Naive thymus-derived CD4-positive, alpha-beta T cell (primary cell): ENCODE measurements around the gene COL1A1. TPM values are rescaled to one million over a fixed set of nuclear protein-coding genes. Genes with fewer than 3 reads are reported as not detected.

ENCODE experiments used
- ATAC-seq: fragments of 150-1000 bp; cut with Tn5 transposase; 2 replicates; pipeline ENCODE4 v1.10.0; 2021; ENCODE audit warnings: mild to moderate bottlenecking, moderate library complexity
- CTCF ChIA-PET: fragments of 350-600 bp; sonication (Branson Sonifier 250); formaldehyde crosslinking; loops from one replicate; lab custom pipeline; 2021; ENCODE audit warnings: antibody characterized with exemption; lab: Charles Lee
- POLR2A ChIA-PET: fragments of 350-600 bp; sonication (Branson Sonifier 250); formaldehyde crosslinking; loops from one replicate; lab custom pipeline; 2021; ENCODE audit warnings: antibody characterized with exemption, inconsistent platforms; lab: Charles Lee
- DNase-seq, 9 donors: peaks; one replicate each; pipeline versions ENCODE4 v3.0.0 to v3.0.0-alpha.2; 2020 to 2022; ENCODE audit warnings: mixed read lengths in 1 of 9
- H3K27ac ChIP-seq: one replicate; pipeline ENCODE4 v1.7.0; 2013; ENCODE audit warnings: mild to moderate bottlenecking, low read depth, low read length, moderate library complexity
- H3K27me3 ChIP-seq, 2 donors: one replicate each; pipeline ENCODE4 v1.7.0; 2013; ENCODE audit warnings: low read length in 2 of 2, mild to moderate bottlenecking in 2 of 2, moderate library complexity in 2 of 2; ENCODE audit not compliant: control insufficient read depth in 2 of 2, insufficient read depth in 2 of 2
- H3K36me3 ChIP-seq, 3 experiments: 1 replicate in 2 of 3; 2 replicates in 1 of 3; pipeline ENCODE4 v1.7.0; 2013; ENCODE audit warnings: low read length in 3 of 3, mild to moderate bottlenecking in 3 of 3, moderate library complexity in 1 of 3; ENCODE audit not compliant: insufficient read depth in 3 of 3, control insufficient read depth in 2 of 3
- H3K4me1 ChIP-seq, 2 donors: one replicate each; pipeline ENCODE4 v1.7.0; 2013; ENCODE audit warnings: low read length in 2 of 2, mild to moderate bottlenecking in 2 of 2, moderate library complexity in 1 of 2; ENCODE audit not compliant: control insufficient read depth in 2 of 2, insufficient read depth in 2 of 2
- H3K4me3 ChIP-seq: 2 replicates; pipeline ENCODE4 v1.7.0; 2013; ENCODE audit warnings: mild to moderate bottlenecking, low read length
- H3K9me3 ChIP-seq, 3 experiments: 1 replicate in 2 of 3; 2 replicates in 1 of 3; pipeline ENCODE4 v1.7.0; 2013; ENCODE audit warnings: low read length in 3 of 3; ENCODE audit not compliant: control insufficient read depth in 2 of 3
- H3K27ac Mint-ChIP-seq, 9 donors: one replicate each; pipeline ENCODE4 v1.8.0; 2020 to 2022; ENCODE audit warnings: mixed read lengths in 9 of 9, mild to moderate bottlenecking in 8 of 9, moderate library complexity in 5 of 9, inconsistent platforms in 2 of 9
- H3K27me3 Mint-ChIP-seq, 5 donors: one replicate each; pipeline ENCODE4 v1.8.0; 2021 to 2022; ENCODE audit warnings: mixed read lengths in 5 of 5, mild to moderate bottlenecking in 1 of 5
- H3K36me3 Mint-ChIP-seq, 5 donors: one replicate each; pipeline ENCODE4 v1.8.0; 2020 to 2022; ENCODE audit warnings: mixed read lengths in 5 of 5, mild to moderate bottlenecking in 3 of 5, inconsistent platforms in 1 of 5
- H3K4me1 Mint-ChIP-seq, 7 donors: one replicate each; pipeline ENCODE4 v1.8.0; 2020 to 2022; ENCODE audit warnings: mixed read lengths in 7 of 7, mild to moderate bottlenecking in 3 of 7, inconsistent platforms in 1 of 7
- H3K4me3 Mint-ChIP-seq, 10 donors: one replicate each; pipeline ENCODE4 v1.8.0; 2020 to 2022; ENCODE audit warnings: mild to moderate bottlenecking in 10 of 10, mixed read lengths in 10 of 10, moderate library complexity in 6 of 10, inconsistent platforms in 2 of 10
- H3K9me3 Mint-ChIP-seq, 11 donors: one replicate each; pipeline ENCODE4 v1.8.0; 2020 to 2022; ENCODE audit warnings: mixed read lengths in 11 of 11, mild to moderate bottlenecking in 4 of 11, inconsistent platforms in 1 of 11, moderate library complexity in 1 of 11
- intact Hi-C, 2 donors: fragments of 100-400 bp; cut with micrococcal nuclease; formaldehyde crosslinking; loops; one replicate each; pipeline ENCODE4 v1.15.1; 2023
- polyA plus RNA-seq, 2 donors: library from polyadenylated mRNA; unstranded; fragments of 300-500 nt; fragmentation: Illumina TruSeq; gene quantifications; one replicate each; pipeline ENCODE4 v1.2.3, GENCODE V29; 2021
- total RNA-seq, 6 experiments: library from RNA in 5 of 6; stranded (reverse) in 5 of 6; gene quantifications; 1 replicate in 5 of 6; 2 replicates in 1 of 6; pipeline ENCODE4 v1.2.3 and lab custom pipeline; 2021 to 2026

COL1A1 gene
- total and polyA plus RNA-seq, 7 experiments from 2014 or later: 0.36 to 12.6 (median 1.2) TPM; not detected in 2

DNA sequence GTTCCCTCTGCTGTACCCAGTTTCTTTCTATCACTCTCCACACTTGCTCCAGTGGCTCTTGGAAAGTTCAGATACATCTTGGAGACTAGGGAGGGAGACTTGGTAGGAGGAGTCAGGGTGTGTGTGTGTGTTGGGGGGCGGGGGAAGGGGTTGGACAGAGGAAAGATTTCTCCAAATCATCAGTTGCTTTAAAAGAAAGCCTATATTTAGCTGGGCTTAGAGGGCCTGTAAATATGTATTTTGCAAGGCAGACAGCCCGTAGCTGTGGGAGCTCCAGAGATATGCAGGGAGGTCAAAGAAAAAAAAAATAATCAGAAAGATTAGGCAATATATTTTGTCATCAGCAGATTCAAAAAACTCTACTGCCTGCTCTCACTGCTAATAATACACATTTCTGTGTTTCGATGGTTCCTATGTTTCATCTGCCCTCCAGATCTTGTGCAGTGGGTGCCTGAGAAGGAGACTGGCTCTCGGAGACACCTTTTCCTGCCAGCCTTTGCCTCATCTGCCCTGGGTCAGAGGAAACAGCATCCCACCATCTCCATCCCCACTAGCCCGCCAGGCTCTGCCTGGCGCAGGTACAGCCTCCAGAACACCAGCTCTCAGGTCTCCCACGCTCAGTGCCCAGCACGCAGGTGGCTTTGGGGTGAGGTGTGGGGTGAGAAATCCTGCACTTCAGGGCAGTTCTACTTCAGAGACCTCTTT, 46.2 kb downstream of the COL1A1 start:
- ChIA-PET POLR2A (interaction anchor here (1.0 to 1.1 kb wide), 2 partner anchors 18 to 23 kb away, joined by 3 read pairs; no protein-coding TSS in a partner anchor), CTCF (interaction anchor here (4.9 kb wide), 1 partner anchor 15 kb away, joined by 30 read pairs; no protein-coding TSS in a partner anchor)
- H3K36me3 ChIP-seq: peaks cover 0 to 4% (median 0%) of the 10 kb centered on the region in 3 experiments
- no peak overlapping the region for H3K27ac ChIP-seq
- H3K9me3 ChIP-seq: no peaks in the 10 kb centered on the region
- Mint-ChIP-seq H3K9me3 (no peaks in the 10 kb centered on the region), H3K27me3 (peaks cover 0 to 6% (median 0%) of the 10 kb centered on the region in 5 donors), H3K4me3 (peak overlapping the region in 1 of 10 donors; percentile 17), H3K4me1 (peaks cover 8 to 43% (median 39%) of the 10 kb centered on the region in 7 donors), H3K27ac (peak overlapping the region in 7 of 9 donors; percentile 9 to 82 (median 65)), H3K36me3 (peaks cover 0 to 3% (median 0%) of the 10 kb centered on the region in 5 donors)
- no peak for DNase-seq
- intact Hi-C loops: no loop called here
- peaks cover 18 to 33% of the 10 kb centered on the region in 2 donors for H3K4me1 ChIP-seq
- ATAC-seq: no peak
- H3K27me3 ChIP-seq: no peaks in the 10 kb centered on the region
- H3K4me3 ChIP-seq: no peak overlapping the region

GRCh38 chr17:50154604-50155003, 46.8 kb downstream of the COL1A1 start:
- peaks cover 0 to 5% (median 0%) of the 10 kb centered on the region in 3 experiments for H3K36me3 ChIP-seq
- no peaks in the 10 kb centered on the region for H3K9me3 ChIP-seq
- no peak overlapping the region for H3K4me3 ChIP-seq
- H3K27me3 ChIP-seq: no peaks in the 10 kb centered on the region
- ChIA-PET CTCF (interaction anchor here (0.5 to 4.9 kb wide), 2 partner anchors 15 to 883 kb away, joined by 4 to 30 read pairs; no protein-coding TSS in a partner anchor), POLR2A (interaction anchor here (1.0 to 1.3 kb wide), 3 partner anchors 13 to 22 kb away, joined by 3 to 5 read pairs (median 3); no protein-coding TSS in a partner anchor)
- Mint-ChIP-seq H3K4me3 (peak overlapping the region in 1 of 10 donors; percentile 41), H3K9me3 (no peaks in the 10 kb centered on the region), H3K4me1 (peaks cover 8 to 43% (median 36%) of the 10 kb centered on the region in 7 donors), H3K27me3 (no peaks in the 10 kb centered on the region), H3K36me3 (peaks cover 0 to 3% (median 0%) of the 10 kb centered on the region in 5 donors), H3K27ac (peak overlapping the region in 8 of 9 donors; percentile 9 to 85 (median 72))
- ATAC-seq (no peak), DNase-seq (no peak)
- intact Hi-C loops: loop anchor here (5.0 kb wide), 2 partner anchors 477 to 713 kb away; partner anchors contain the start of genes SPOP (in 2 of the 2) and TOB1 (in 1 of the 2)
- peaks cover 18 to 33% of the 10 kb centered on the region in 2 donors for H3K4me1 ChIP-seq
- no peak overlapping the region for H3K27ac ChIP-seq

GRCh38 chr17:50153650-50154575, 47.5 kb downstream of the COL1A1 start:
- H3K36me3 Mint-ChIP-seq: peaks cover 0 to 5% (median 0%) of the 10 kb centered on the region in 5 donors
- no peaks in the 10 kb centered on the region for H3K27me3 Mint-ChIP-seq
- Histone ChIP-seq H3K27ac (peak overlapping the region; percentile 39), H3K4me3 (no peak overlapping the region), H3K4me1 (peaks cover 18 to 33% of the 10 kb centered on the region in 2 donors), H3K27me3 (no peaks in the 10 kb centered on the region), H3K9me3 (no peaks in the 10 kb centered on the region), H3K36me3 (peaks cover 0 to 8% (median 0%) of the 10 kb centered on the region in 3 experiments)
- peaks cover 8 to 43% (median 36%) of the 10 kb centered on the region in 7 donors for H3K4me1 Mint-ChIP-seq
- ChIA-PET POLR2A (interaction anchor here (1.0 to 1.3 kb wide), 3 partner anchors 12 to 22 kb away, joined by 3 to 5 read pairs (median 3); no protein-coding TSS in a partner anchor), CTCF (interaction anchor here (0.5 to 4.9 kb wide), 3 partner anchors 14 to 883 kb away, joined by 4 to 30 read pairs (median 7); no protein-coding TSS in a partner anchor)
- H3K27ac Mint-ChIP-seq: peak overlapping the region in 8 of 9 donors; percentile 13 to 86 (median 74)
- ATAC-seq (no peak), DNase-seq (no peak)
- H3K9me3 Mint-ChIP-seq: no peaks in the 10 kb centered on the region
- peak overlapping the region in 1 of 10 donors; percentile 51 for H3K4me3 Mint-ChIP-seq
- intact Hi-C loops: loop anchor here (5.0 kb wide), 2 partner anchors 477 to 713 kb away; partner anchors contain the start of genes SPOP (in 2 of the 2) and TOB1 (in 1 of the 2)

GRCh38 chr17:50152736-50153135, 48.7 kb downstream of the COL1A1 start:
- Histone ChIP-seq H3K27me3 (no peaks in the 10 kb centered on the region), H3K4me3 (no peak overlapping the region), H3K36me3 (peaks cover 0 to 8% (median 0%) of the 10 kb centered on the region in 3 experiments), H3K4me1 (peaks cover 13 to 26% of the 10 kb centered on the region in 2 donors), H3K27ac (peak overlapping the region; percentile 74), H3K9me3 (no peaks in the 10 kb centered on the region)
- Mint-ChIP-seq H3K4me3 (peak overlapping the region in 3 of 10 donors; percentile 25 to 85 (median 85)), H3K27me3 (no peaks in the 10 kb centered on the region), H3K4me1 (peaks cover under 1 to 41% (median 34%) of the 10 kb centered on the region in 7 donors), H3K27ac (peak overlapping the region in 7 of 9 donors; percentile 71 to 93 (median 81)), H3K9me3 (no peaks in the 10 kb centered on the region), H3K36me3 (peaks cover 0 to 11% (median 0%) of the 10 kb centered on the region in 5 donors)
- ChIA-PET CTCF (interaction anchor here (1.2 to 6.1 kb wide), 5 partner anchors 9 to 55 kb away, joined by 4 to 56 read pairs (median 7); partner anchors contain the start of gene SGCA), POLR2A (interaction anchor here (0.8 to 4.0 kb wide), 3 partner anchors 9 to 16 kb away, joined by 3 to 42 read pairs (median 31); no protein-coding TSS in a partner anchor)
- ATAC-seq: no peak
- no peak for DNase-seq
- intact Hi-C loops: loop anchor here (5.0 kb wide), 2 partner anchors 475 to 715 kb away; partner anchors contain the start of genes SPOP (in 2 of the 2) and TOB1 (in 1 of the 2)

DNA sequence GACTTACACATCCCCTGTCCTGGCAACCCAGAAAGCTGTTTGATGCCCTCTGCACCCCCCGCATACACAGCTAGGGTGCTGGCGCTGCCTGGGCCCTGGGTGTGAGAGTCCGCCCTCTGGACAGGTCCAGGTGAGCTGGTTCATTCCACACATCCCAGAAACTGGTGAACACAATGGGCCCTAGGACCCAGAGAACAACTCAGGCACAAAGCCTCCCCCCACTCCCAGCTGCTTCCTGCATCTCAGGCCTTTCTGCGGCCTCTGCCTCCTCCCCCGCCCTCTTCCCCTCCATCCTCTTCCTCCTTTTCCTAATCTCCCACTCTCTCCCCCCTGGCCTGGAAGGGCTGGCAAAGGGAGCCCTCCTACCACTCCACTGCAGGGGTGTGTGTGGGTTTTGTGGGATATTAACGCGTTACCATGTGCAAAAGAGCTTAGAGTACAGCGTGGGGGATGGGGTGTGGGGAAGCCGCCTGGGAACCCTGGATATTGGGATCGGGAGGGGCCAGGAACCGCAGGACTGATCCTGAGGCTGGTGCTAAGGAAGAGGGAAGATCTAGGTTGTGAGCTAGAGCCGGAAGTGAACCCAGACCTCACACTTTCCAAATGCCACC, 49.4 kb downstream of the COL1A1 start:
- Histone ChIP-seq H3K9me3 (no peaks in the 10 kb centered on the region), H3K27me3 (no peaks in the 10 kb centered on the region), H3K4me3 (peak overlapping the region; percentile 94), H3K36me3 (peaks cover 0 to 8% (median 0%) of the 10 kb centered on the region in 3 experiments), H3K4me1 (peaks cover 20 to 29% of the 10 kb centered on the region in 2 donors), H3K27ac (peak overlapping the region; percentile 74)
- intact Hi-C loops: loop anchor here (1.0 to 5.0 kb wide), 6 partner anchors 9 to 715 kb away; partner anchors contain the start of genes SPOP (in 2 of the 2), PDK2 (in 1 of the 2) and TOB1 (in 1 of the 2)
- DNase-seq: peak in 8 of 9 donors; percentile 28 to 62 (median 49)
- H3K27ac Mint-ChIP-seq: peak overlapping the region; percentile 71 to 96 (median 82)
- peak; percentile 46 for ATAC-seq
- CTCF ChIA-PET: interaction anchor here (0.9 to 6.1 kb wide), 7 partner anchors 9 to 61 kb away, joined by 3 to 56 read pairs (median 5); partner anchors contain the start of genes COL1A1 and SGCA
- peaks cover 4 to 44% (median 37%) of the 10 kb centered on the region in 7 donors for H3K4me1 Mint-ChIP-seq
- H3K27me3 Mint-ChIP-seq: no peaks in the 10 kb centered on the region
- no peaks in the 10 kb centered on the region for H3K9me3 Mint-ChIP-seq
- peak overlapping the region; percentile 82 to 95 (median 87) for H3K4me3 Mint-ChIP-seq
- peaks cover 0 to 18% (median 0%) of the 10 kb centered on the region in 5 donors for H3K36me3 Mint-ChIP-seq
- POLR2A ChIA-PET: interaction anchor here (0.5 to 4.0 kb wide), 5 partner anchors 9 to 60 kb away, joined by 3 to 42 read pairs (median 3); no protein-coding TSS in a partner anchor
